ENCODE results near the gene KANK3.
"Not testable (repeated sequence)": the region's sequence is repeated elsewhere in the genome, so short reads cannot be mapped to it uniquely, and the experiment has no call there.

The KANK3 gene

GRCh38 chr19:8336660-8337059, 6.4 kb downstream of the KANK3 start:
- no peak for DNase-seq

- no peak for DNase-seq
Observed at GRCh38 chr19:8336072-8336569, 6.9 kb downstream of the KANK3 start.

- DNase-seq: no peak
Observed at GRCh38 chr19:8335343-8336071, 7.6 kb downstream of the KANK3 start.

- peak; percentile 56 for DNase-seq
Observed at GRCh38 chr19:8334458-8335342, 8.4 kb downstream of the KANK3 start.

- no peak for DNase-seq
Observed at GRCh38 chr19:8333767-8334457, 9.2 kb downstream of the KANK3 start.

GRCh38 chr19:8332976-8333766, 9.9 kb downstream of the KANK3 start:
- no peak for DNase-seq

GRCh38 chr19:8331263-8331845, 11.7 kb downstream of the KANK3 start:
- DNase-seq: no peak

GRCh38 chr19:8329996-8330395, 13.1 kb downstream of the KANK3 start:
- DNase-seq: no peak

GRCh38 chr19:8325454-8325853, 17.6 kb downstream of the KANK3 start:
- no peak for DNase-seq

GRCh38 chr19:8324186-8325050, 18.6 kb downstream of the KANK3 start:
- DNase-seq: no peak

GRCh38 chr19:8323781-8324185, 19.3 kb downstream of the KANK3 start:
- DNase-seq: no peak

- DNase-seq: no peak
Observed at GRCh38 chr19:8322638-8322997, 20.4 kb downstream of the KANK3 start.

- no peak for DNase-seq
Observed at GRCh38 chr19:8321986-8322637, 20.9 kb downstream of the KANK3 start.

- peak; percentile 94 for DNase-seq
Observed at GRCh38 chr19:8321067-8321985, 21.7 kb downstream of the KANK3 start, which contains the start of the genes NDUFA7 and RPS28. TSS of gene NDUFA7 (minus strand) at chr19:8321375. CDS start at chr19:8321358, 17 bp downstream. TSS of gene RPS28 (plus strand) at chr19:8321496. CDS start at chr19:8321531, 35 bp downstream.

GRCh38 chr19:8320564-8321066, 22.4 kb downstream of the KANK3 start:
- no peak for DNase-seq

GRCh38 chr19:8319807-8320520, 23.1 kb downstream of the KANK3 start:
- DNase-seq: no peak

GRCh38 chr19:8318835-8319234, 24.2 kb downstream of the KANK3 start:
- not testable (repeated sequence) for DNase-seq

Data from EL (cell line).